ENCODE results near the gene IBTK. TPM values are rescaled to one million over a fixed set of nuclear protein-coding genes. Genes with fewer than 3 reads are reported as not detected.
A peak's percentile ranks its signal among the peaks of the same experiment; 100 is the strongest.
"Not testable (repeated sequence)": the region's sequence is repeated elsewhere in the genome, so short reads cannot be mapped to it uniquely, and the experiment has no call there.

Gene IBTK, protein sequence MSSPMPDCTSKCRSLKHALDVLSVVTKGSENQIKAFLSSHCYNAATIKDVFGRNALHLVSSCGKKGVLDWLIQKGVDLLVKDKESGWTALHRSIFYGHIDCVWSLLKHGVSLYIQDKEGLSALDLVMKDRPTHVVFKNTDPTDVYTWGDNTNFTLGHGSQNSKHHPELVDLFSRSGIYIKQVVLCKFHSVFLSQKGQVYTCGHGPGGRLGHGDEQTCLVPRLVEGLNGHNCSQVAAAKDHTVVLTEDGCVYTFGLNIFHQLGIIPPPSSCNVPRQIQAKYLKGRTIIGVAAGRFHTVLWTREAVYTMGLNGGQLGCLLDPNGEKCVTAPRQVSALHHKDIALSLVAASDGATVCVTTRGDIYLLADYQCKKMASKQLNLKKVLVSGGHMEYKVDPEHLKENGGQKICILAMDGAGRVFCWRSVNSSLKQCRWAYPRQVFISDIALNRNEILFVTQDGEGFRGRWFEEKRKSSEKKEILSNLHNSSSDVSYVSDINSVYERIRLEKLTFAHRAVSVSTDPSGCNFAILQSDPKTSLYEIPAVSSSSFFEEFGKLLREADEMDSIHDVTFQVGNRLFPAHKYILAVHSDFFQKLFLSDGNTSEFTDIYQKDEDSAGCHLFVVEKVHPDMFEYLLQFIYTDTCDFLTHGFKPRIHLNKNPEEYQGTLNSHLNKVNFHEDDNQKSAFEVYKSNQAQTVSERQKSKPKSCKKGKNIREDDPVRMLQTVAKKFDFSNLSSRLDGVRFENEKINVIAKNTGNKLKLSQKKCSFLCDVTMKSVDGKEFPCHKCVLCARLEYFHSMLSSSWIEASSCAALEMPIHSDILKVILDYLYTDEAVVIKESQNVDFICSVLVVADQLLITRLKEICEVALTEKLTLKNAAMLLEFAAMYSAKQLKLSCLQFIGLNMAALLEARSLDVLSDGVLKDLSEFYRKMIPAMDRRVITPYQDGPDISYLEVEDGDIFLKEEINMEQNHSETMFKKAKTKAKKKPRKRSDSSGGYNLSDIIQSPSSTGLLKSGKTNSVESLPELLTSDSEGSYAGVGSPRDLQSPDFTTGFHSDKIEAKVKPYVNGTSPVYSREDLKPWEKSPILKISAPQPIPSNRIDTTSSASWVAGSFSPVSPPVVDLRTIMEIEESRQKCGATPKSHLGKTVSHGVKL (N-terminal part only)
- 105 TPM for total RNA-seq

DNA sequence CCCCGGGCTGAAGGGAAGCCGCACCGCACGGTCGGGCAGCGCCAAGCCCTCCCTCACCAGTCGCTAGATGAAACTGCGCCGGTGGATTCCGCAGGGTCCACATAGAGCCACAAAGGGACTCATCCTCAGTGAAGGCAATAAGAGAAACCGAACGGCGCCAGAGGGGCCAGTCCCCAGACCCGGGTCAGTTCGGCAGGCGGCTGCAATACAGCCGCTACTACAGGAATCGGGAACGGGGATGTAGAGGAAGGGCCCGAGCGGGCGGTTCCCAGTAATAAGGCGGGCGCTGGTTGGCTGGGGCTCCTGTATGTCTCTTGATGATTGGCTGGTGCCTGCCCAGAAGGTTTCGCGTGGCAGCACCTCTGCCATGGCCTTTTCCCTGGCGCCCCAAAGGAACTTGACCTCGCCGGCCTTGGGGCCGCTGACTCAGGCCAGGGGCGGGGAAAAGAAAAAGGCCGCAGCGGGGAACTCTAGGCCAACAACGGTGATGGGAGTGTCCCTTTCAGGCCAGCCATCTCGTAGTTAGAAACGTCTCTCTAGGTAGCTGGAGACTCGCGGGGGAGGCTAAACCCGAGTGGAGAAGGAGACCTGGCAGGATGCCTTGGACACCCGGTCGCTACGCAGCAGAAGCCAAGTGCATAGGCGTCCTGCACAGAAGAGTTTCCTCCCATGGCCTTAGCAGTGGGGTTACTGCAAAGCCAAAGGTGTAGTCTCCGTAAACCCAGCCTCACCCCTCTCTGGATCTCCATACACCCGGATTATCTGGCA, at the start of gene IBTK:
IBTK (minus strand) TSS at position 240 of the 768 bp plus-strand sequence. CDS start 7,258 bp downstream, outside the sequence.
- peak; percentile 95 for DNase-seq

DNA sequence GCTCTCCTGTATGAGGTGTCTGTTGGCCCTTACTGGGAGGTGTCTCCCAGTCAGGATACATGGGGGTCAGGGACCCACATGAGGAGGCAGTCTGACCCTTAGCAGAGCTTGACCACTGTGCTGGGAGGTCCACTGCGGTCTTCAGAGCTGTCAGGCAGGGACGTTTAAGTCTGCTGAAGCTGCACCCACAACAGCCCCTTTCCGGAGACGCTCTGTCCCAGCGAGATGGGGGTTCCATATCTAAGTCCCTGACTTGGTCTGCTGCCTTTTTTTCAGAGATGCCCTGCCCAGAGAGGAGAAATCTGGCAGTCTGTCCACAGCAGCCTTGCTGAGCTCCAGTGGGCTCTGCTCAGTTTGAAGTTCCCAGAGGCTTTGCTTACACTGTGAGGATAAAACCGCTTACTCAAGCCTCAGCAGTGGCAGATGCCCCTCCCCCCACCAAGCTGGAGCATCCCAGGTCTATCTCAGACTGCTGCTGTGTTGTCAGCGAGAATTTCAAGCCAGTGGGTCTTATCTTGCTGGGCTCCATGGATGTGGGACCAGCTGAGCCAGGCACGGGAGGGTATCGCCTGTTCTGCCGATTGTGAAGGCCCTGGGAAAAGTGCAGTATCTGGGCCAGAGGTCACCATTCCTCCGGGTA, 36.3 kb upstream of the IBTK start:
- no peak for DNase-seq

DNA sequence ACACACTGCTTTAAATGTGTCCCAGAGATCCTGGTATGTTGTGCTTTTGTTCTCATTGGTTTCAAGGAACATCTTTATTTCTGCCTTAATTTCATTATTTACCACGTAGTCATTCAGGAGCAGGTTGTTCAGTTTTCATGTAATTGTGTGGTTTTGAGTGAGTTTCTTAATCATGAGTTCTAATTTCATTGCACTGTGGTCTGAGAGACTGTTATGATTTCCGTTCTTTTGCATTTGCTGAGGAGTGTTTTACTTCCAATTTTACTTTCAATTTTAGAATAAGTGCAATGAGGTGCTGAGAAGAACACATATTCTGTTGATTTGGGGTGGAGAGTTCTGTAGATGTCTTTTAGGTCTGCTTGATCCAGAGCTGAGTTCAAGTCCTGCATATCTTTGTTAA, 34.0 kb upstream of the IBTK start:
- DNase-seq: not testable (repeated sequence)

DNA sequence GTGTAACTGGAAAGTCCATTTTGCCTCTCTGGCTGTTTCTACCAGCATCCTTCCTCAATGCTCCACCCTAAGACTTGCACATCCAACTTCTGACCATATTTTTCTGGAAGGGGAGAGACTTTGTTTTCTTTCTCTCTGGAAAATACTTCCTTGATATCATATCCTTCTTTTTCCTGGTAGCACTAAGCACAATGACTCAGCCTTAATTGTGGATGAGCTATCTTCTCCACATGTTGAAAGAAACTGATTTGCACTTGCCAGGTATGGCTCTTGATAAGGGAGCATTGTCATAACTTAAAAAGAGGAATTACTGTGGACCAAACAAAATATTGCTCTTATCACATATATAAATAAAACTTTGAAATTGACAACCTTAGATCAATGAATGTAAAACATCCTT, 30.1 kb upstream of the IBTK start:
- no peak for DNase-seq

GRCh38 chr6:82275686-82276085, 28.1 kb upstream of the IBTK start:
- DNase-seq: no peak

GRCh38 chr6:82273295-82273694, 25.8 kb upstream of the IBTK start:
- no peak for DNase-seq

DNA sequence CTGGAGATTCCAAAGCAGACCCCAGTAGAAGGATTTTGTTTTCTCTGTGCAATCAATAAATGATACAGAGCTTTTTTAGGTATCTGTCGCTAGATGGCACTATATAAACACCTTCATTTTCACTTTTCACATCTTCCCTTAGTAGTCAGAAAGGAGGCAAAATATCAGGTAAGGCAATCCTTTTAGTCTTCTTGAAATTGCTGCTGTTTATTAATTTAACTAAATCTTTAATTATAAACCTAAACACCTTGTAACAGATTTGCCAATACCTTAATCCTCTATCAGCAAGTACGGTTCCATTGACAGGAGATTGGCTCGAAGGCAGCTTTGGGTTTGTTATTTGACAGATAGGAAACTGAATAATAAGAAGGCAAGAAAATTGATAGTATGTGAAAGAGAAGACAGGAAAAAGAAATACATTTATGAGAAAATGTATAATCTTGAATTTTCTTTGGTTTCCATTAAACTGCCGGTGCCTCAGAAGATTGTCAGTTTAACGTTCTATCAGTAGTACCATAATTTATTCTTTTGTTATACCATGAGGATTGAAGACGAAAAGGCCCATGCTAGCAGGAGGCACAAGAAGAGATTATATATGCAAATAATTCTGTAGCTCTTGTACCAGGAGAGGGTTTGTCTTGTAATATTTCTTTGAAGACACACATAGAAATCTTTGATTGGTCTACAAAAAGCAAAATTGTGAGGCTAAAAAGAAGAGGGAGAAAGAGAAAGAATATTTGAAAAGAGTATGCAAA, 23.5 kb upstream of the IBTK start:
- DNase-seq: no peak

GRCh38 chr6:82268301-82268846, 20.8 kb upstream of the IBTK start:
- no peak for DNase-seq

DNA sequence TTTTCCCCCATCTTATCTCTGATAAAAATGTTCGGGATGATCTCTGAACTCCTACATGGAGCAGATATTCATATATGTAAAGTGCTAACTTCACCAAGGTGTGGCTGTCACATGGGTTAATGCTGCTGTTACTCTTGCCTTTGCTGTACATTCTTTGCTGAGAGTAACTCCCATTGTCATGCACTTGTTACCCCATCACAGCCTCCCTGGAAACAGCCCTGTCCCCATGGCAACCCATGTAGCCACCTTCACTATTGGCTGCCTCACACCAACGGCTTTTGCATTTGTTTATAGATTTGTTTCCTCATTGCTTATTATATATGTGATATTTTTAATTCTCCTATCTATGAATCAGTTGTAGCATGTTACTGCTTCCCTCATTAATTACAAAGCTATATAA, 17.3 kb upstream of the IBTK start:
- no peak for DNase-seq

GRCh38 chr6:82264321-82264720, 16.8 kb upstream of the IBTK start:
- no peak for DNase-seq

GRCh38 chr6:82263916-82264315, 16.4 kb upstream of the IBTK start:
- DNase-seq: no peak

GRCh38 chr6:82260997-82261732, 13.6 kb upstream of the IBTK start:
- no peak for DNase-seq

GRCh38 chr6:82259389-82259788, 11.8 kb upstream of the IBTK start:
- DNase-seq: no peak

DNA sequence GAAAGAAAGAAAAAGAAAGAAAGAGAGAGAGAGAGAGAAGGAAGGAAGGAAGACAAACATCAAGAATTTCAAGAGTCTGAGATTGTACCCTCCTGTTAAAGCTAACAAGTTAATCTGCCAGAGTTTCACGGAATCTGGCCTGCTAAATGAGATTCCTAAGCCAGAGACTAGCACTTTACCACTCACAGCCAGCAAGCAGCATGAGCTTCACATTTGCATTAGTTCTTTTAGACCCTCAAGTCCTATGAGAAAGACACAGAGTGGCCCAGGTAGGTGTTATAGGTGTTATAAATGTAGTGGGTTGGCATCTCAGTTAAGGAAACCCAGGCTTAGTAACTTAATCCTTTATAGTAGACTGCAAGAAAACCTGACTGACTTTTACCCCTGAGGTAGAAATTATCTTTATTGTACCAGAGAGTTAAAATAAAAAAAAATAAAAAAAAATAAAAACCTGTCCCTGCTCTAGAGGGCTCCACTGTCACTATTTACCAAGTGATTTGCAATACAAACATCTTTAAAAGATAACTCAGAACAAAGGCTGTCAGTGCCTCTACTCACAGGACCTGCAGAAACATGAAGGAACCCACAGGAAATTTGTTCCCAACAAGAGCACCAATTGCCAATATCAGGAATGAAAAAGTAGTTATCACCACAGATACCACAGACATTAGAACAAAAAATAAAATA, 9.7 kb upstream of the IBTK start:
- DNase-seq: no peak

DNA sequence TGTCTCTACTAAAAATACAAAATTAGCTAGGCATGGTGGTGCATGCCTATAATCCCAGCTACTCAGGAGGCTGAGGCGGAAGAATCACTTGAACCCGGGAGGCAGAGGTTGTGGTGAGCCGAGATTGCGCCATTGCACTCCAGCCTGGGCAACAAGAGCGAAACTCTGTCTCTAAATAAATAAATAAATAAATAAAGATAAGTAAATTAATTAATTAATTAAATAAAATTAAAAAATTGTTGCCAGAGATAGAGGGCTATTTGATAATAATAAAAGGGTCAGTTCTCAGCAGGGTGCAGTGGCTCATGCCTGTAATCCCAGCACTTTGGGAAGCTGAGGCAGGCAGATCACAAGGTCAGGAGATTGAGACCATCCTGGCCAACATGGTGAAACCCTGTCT, 7.2 kb upstream of the IBTK start:
- not testable (repeated sequence) for DNase-seq

- DNase-seq: no peak
Measured at GRCh38 chr6:82251942-82252341, 4.4 kb upstream of the IBTK start.

DNA sequence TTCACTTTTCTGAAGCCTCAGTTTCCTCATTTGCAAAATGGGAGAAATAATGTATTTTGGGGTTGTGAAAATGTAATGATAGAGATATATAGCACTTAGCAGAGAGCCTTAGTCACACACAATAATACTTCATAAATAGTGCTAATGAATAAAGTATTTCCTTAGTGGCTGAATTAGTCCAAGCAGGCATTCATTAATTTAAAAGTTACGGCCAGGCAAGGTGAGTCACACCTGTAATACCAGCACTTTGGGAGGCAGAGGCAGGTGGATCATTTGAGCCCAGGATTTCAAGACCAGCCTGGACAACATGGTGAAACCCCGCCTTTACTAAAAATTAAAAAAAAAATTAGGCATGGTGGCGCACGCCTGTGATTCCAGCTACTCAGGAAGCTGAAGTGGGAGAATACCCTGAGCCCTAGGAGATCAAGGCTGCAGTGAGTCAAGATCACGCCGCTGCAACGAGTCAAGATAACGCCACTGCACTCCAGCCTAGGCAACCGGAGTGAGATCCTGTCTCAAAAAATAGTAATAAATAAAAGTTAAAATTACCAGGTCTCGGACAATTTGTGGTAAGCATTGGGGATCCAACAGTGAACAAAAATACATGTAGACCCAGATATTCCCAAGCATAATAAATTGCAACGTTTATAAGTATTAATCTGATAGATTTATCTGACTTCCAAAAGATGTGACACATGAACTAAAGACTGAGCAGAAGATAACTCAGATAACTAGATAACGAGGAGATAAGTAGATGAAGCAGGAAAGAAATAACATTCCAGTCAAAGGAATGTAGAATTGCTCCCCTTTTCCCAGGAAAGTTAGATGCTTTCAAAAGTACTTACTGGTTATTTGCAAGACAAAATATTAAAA, 2.1 kb upstream of the IBTK start:
- DNase-seq: no peak

DNA sequence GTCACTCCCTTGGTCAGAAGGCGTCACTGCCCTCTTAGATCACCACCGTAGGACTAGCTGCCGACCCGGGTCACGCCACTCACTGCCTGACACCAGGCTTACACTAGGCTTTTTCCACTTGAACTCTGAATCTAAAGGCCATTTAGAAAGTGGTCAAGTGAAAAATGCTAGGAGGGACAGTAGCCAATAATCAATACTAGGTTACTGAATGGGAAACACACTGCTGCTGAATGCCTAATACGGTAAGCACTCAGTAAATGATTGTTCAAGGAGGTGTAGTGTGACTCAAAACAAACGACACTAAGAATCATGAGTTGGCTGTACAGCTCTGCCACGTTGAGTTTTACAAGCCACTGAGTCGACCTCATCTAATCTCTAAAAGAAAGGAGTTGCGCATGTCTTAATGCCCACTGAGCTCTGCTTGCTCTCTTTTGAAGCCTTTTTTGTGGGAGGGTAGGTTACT, 760 bp upstream of the IBTK start:
- no peak for DNase-seq
